Ishikawa (cell line): ENCODE data around the gene SPAG6.

Experiments used
- CEBPB ChIP-seq: IDR thresholded peaks from 2 replicates; pipeline ENCODE4 v1.6.1; 2012
- CREB1 ChIP-seq: IDR thresholded peaks from 2 replicates; pipeline ENCODE4 v1.6.1; 2012; ENCODE audit warnings: low read depth
- EGR1 ChIP-seq: IDR thresholded peaks from 2 replicates; pipeline ENCODE4 v1.6.1; 2012
- EP300 ChIP-seq: IDR thresholded peaks from 2 replicates; pipeline ENCODE4 v1.6.1; 2012; ENCODE audit warnings: borderline replicate concordance
- FOXM1 ChIP-seq: IDR thresholded peaks from 2 replicates; pipeline ENCODE4 v1.6.1; 2012; ENCODE audit warnings: low read depth, borderline replicate concordance
- NFIC ChIP-seq: IDR thresholded peaks from 2 replicates; pipeline ENCODE4 v1.6.1; 2012
- RAD21 ChIP-seq: IDR thresholded peaks from 2 replicates; pipeline ENCODE4 v1.6.1; 2012; ENCODE audit warnings: low read depth
- TAF1 ChIP-seq: IDR thresholded peaks from 2 replicates; pipeline ENCODE4 v1.6.1; 2012; ENCODE audit warnings: low read depth, mild to moderate bottlenecking
- TCF12 ChIP-seq: IDR thresholded peaks from 2 replicates; pipeline ENCODE4 v1.6.1; 2012; ENCODE audit warnings: low read depth
- TEAD4 ChIP-seq: IDR thresholded peaks from 2 replicates; pipeline ENCODE4 v1.6.1; 2012
- YY1 ChIP-seq: IDR thresholded peaks from 2 replicates; pipeline ENCODE4 v1.6.1; 2012; ENCODE audit warnings: low read depth
- ZBTB7A ChIP-seq: IDR thresholded peaks from 2 replicates; pipeline ENCODE4 v1.6.1; 2012; ENCODE audit warnings: low read depth
- TF ChIP-seq, protein P1 (sequence below): IDR thresholded peaks from 2 replicates; pipeline ENCODE4 v1.6.1; 2012
- TF ChIP-seq, protein P2 (sequence below): IDR thresholded peaks from 2 replicates; pipeline ENCODE4 v1.6.1; 2012; ENCODE audit warnings: low read depth, mild to moderate bottlenecking
- TF ChIP-seq, protein P3 (sequence below): IDR thresholded peaks from 2 replicates; pipeline ENCODE4 v1.6.1; 2012

SPAG6 gene

DNA sequence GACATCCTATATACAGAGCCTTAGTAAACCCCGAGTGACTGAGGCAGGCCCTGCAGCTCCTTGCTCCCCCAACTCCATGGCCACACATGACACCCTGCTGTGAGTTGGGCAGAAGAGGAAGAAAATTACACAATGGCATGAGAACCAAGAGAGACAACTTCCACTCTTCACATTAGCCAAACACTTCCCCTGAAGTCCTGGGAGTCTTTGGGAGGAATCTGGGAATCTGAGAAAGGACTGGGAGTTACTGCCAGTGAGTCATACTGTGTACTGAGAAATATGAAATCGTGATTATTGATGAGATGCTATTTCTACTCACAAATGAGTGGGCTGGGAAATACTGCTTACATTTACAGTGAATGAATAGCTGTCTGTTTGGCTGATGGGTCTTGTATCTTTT is 116.6 kb downstream of the SPAG6 start:
- TF ChIP-seq TAF1 (no peak), TEAD4 (no peak), CEBPB (no peak), CREB1 (no peak), EP300 (no peak), ZBTB7A (no peak), RAD21 (no peak), NFIC (no peak), EGR1 (no peak), FOXM1 (no peak), YY1 (no peak), TCF12 (no peak)
- TF ChIP-seq, protein P1, sequence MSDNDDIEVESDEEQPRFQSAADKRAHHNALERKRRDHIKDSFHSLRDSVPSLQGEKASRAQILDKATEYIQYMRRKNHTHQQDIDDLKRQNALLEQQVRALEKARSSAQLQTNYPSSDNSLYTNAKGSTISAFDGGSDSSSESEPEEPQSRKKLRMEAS = no peak
- TF ChIP-seq, protein P2, sequence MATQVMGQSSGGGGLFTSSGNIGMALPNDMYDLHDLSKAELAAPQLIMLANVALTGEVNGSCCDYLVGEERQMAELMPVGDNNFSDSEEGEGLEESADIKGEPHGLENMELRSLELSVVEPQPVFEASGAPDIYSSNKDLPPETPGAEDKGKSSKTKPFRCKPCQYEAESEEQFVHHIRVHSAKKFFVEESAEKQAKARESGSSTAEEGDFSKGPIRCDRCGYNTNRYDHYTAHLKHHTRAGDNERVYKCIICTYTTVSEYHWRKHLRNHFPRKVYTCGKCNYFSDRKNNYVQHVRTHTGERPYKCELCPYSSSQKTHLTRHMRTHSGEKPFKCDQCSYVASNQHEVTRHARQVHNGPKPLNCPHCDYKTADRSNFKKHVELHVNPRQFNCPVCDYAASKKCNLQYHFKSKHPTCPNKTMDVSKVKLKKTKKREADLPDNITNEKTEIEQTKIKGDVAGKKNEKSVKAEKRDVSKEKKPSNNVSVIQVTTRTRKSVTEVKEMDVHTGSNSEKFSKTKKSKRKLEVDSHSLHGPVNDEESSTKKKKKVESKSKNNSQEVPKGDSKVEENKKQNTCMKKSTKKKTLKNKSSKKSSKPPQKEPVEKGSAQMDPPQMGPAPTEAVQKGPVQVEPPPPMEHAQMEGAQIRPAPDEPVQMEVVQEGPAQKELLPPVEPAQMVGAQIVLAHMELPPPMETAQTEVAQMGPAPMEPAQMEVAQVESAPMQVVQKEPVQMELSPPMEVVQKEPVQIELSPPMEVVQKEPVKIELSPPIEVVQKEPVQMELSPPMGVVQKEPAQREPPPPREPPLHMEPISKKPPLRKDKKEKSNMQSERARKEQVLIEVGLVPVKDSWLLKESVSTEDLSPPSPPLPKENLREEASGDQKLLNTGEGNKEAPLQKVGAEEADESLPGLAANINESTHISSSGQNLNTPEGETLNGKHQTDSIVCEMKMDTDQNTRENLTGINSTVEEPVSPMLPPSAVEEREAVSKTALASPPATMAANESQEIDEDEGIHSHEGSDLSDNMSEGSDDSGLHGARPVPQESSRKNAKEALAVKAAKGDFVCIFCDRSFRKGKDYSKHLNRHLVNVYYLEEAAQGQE = no peak
- TF ChIP-seq, protein P3, sequence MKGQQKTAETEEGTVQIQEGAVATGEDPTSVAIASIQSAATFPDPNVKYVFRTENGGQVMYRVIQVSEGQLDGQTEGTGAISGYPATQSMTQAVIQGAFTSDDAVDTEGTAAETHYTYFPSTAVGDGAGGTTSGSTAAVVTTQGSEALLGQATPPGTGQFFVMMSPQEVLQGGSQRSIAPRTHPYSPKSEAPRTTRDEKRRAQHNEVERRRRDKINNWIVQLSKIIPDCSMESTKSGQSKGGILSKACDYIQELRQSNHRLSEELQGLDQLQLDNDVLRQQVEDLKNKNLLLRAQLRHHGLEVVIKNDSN = no peak

DNA sequence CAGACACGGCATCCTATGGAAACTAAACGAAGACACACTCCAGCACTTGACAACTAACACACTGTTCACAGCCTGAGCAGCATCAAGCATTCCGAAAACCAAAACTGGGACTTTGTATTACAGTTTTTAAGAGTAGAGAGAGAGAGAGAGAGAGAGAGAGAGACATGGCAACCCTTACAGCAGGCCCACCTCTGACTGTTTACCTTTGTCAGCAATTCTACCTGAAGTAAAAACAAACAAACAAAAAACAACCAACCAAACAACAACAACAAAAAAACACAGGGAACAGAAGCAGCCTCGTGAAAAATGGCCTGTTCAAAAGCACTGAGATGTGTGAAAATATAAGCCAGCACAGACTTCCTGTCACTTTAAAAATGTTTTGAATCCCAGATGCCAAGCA is 118.0 kb downstream of the SPAG6 start:
- no peak for TF ChIP-seq YY1
- TF ChIP-seq, protein P2 = no peak
- TF ChIP-seq CEBPB = no peak
- TF ChIP-seq NFIC = no peak
- TF ChIP-seq, protein P3 = no peak
- no peak for TF ChIP-seq TCF12
- TF ChIP-seq CREB1 = no peak
- no peak for TF ChIP-seq FOXM1
- no peak for TF ChIP-seq TAF1
- no peak for TF ChIP-seq EGR1
- TF ChIP-seq, protein P1 = no peak
- no peak for TF ChIP-seq RAD21
- no peak for TF ChIP-seq TEAD4

DNA sequence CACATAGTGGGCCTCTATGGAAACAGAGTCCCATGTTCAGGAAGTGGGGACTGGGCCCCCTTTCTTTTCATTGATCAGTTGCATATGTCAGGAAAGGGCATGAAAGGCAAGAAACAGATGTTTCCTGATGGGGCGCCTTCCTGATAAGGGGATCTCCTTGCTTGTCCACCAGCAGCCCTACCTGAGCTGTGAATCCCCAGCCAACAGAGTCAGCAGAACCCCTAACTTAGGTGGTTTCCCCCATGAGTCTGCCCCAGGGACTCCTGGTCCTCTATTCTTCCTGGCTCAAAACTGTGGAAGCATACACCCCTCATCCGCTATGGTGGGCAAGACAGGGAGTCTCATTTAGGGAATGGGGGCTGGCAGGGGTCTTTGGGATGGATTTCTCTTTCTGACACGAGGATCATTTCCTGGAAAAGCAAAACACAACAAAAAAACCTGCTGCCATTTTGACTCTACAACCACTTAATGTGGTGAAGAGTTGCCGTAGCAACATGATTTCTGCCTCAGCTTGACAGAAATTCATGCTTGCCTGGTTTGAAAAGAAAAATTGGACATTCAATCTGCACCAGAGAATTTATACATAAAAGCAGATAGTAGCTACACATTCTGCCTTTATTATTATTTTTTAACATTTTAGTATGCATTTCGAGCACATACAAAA is 119.8 kb downstream of the SPAG6 start:
- TF ChIP-seq, protein P1 = no peak
- TF ChIP-seq TCF12 (no peak), CEBPB (no peak), NFIC (no peak), ZBTB7A (no peak), RAD21 (no peak), FOXM1 (no peak), EP300 (no peak), EGR1 (no peak)
- TF ChIP-seq, protein P2 = no peak

DNA sequence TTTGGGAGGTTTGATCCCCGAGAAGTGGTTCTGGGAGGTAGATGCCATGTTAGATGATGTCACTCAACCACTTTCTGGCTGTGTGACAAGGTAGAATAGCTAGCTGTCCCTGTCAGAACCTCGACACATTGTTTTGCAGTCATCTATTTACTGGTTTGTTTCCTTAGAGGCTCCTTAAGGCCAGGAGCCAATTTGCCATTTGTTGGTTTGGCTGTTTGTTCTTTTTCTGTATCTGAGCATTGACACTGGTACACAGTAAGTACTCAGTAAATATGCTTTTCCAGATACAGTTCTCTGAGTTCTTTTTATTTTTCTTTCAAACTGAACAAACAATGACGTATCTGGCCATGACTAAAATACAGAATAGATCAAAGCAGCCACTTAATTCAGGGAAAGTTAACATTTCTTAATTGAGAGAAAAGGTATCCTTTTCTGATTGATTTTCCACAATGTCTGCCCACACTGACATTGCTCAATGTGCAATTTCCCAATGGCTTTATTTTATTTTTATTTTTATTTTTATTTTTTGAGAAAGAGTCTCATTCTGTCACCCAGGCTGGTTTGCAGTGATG is 121.6 kb downstream of the SPAG6 start:
- TF ChIP-seq TAF1 = no peak
